Naive thymus-derived CD8-positive, alpha-beta T cell (primary cell): Measurements from ENCODE around the gene RPTOR. TPM values are rescaled to one million over a fixed set of nuclear protein-coding genes. Genes with fewer than 3 reads are reported as not detected.

Experiments used
- ATAC-seq, 2 donors: fragments of 150-1000 bp; cut with Tn5 transposase in 1 of 2; sonication (Bioruptor Pico), chemical (Tn5 transposase) in 1 of 2; 1 replicate in 1 of 2; 2 replicates in 1 of 2; pipeline ENCODE4 v1.10.0; 2021; ENCODE audit warnings: mild to moderate bottlenecking in 2 of 2, moderate library complexity in 2 of 2
- POLR2A ChIA-PET: fragments of 350-600 bp; sonication (Branson Sonifier 250); formaldehyde crosslinking; loops from one replicate; lab custom pipeline; 2021; ENCODE audit warnings: antibody characterized with exemption; lab: Charles Lee
- DNase-seq, 10 donors: peaks; one replicate each; pipeline versions ENCODE4 v3.0.0 to v3.0.0-alpha.2; 2020 to 2022
- H3K27ac Mint-ChIP-seq, 10 donors: one replicate each; pipeline ENCODE4 v1.8.0; 2020 to 2022; ENCODE audit warnings: mild to moderate bottlenecking in 10 of 10, mixed read lengths in 10 of 10, moderate library complexity in 4 of 10, inconsistent platforms in 1 of 10
- H3K27me3 Mint-ChIP-seq, 5 donors: one replicate each; pipeline ENCODE4 v1.8.0; 2021 to 2022; ENCODE audit warnings: mixed read lengths in 5 of 5
- H3K36me3 Mint-ChIP-seq, 3 donors: one replicate each; pipeline ENCODE4 v1.8.0; 2020 to 2022; ENCODE audit warnings: mixed read lengths in 3 of 3, mild to moderate bottlenecking in 2 of 3, inconsistent platforms in 1 of 3
- H3K4me1 Mint-ChIP-seq, 4 donors: one replicate each; pipeline ENCODE4 v1.8.0; 2021 to 2022; ENCODE audit warnings: mixed read lengths in 4 of 4
- H3K4me3 Mint-ChIP-seq, 10 donors: one replicate each; pipeline ENCODE4 v1.8.0; 2020 to 2022; ENCODE audit warnings: mild to moderate bottlenecking in 10 of 10, mixed read lengths in 10 of 10, moderate library complexity in 6 of 10, inconsistent platforms in 1 of 10
- H3K9me3 Mint-ChIP-seq, 9 donors: one replicate each; pipeline ENCODE4 v1.8.0; 2020 to 2022; ENCODE audit warnings: mixed read lengths in 9 of 9, mild to moderate bottlenecking in 3 of 9, inconsistent platforms in 1 of 9, moderate library complexity in 1 of 9
- polyA plus RNA-seq, 3 donors: library from polyadenylated mRNA; unstranded; fragments of 300-500 nt; fragmentation: Illumina TruSeq; gene quantifications; one replicate each; pipeline ENCODE4 v1.2.3, GENCODE V29; 2021
- total RNA-seq, 8 experiments: library from RNA in 2 of 8; stranded (reverse) in 2 of 8; gene quantifications; one replicate each; pipeline ENCODE4 v1.2.3 and lab custom pipeline; 2021 to 2026

RPTOR gene
- total and polyA plus RNA-seq, 5 experiments from 2014 or later, result 5.3 to 53.9 (median 10.2) TPM

DNA sequence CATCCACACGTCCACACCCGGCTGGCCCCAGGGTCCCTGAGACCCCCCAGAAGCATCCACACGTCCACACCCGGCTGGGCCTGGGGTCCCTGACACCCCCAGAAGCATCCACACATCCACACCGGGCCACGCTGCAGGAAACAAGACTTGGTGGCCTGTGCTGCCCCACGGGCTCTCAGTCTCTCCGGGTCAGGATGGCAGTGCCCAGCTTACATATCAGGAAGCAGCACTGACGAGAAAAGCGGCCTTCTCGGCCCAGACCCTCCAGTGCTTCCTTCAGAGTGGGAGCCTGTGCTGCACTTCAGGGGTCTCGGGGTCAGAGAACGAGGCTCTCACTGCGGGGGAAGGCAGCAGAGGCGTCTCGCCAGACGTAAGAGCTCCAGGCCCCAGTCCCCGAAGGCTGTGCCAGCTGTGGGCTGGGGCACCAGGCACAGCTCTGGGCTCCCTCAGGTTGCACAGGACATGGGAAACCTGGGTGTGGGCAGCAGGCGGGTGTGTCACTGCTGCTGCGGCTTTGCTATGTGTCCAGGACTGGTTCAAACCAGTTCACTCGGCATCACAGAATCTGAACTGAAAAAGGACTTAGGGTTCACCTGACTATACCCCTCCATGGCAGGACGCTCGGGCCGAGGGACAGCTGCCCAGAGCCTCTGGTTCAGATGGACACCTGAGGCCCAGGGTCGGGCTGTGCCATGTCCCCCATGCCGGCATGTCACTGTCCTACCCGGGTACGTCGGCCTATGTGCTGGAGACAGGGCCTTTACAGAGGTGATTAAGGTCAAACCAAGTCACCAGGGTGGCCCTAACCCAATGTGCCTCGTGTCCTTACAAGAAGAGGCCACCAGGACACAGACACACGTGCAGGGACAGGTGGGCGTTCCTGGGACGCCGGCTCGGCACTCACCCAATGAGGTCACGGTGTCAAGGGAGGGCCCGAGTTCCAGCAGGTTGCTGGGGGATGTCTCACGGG, 406.8 kb downstream of the RPTOR start:
- peaks cover 0 to 18% (median 1%) of the 10 kb centered on the region in 4 donors for H3K4me1 Mint-ChIP-seq
- H3K36me3 Mint-ChIP-seq, result peaks cover 4 to 41% (median 24%) of the 10 kb centered on the region in 3 donors
- no peak overlapping the region for H3K27ac Mint-ChIP-seq
- no peaks in the 10 kb centered on the region for H3K9me3 Mint-ChIP-seq
- no peak overlapping the region for H3K4me3 Mint-ChIP-seq
- no peaks in the 10 kb centered on the region for H3K27me3 Mint-ChIP-seq
- DNase-seq, result peak in 1 of 10 donors; percentile 49
- no peak for ATAC-seq
- POLR2A ChIA-PET, result no interaction called here

DNA sequence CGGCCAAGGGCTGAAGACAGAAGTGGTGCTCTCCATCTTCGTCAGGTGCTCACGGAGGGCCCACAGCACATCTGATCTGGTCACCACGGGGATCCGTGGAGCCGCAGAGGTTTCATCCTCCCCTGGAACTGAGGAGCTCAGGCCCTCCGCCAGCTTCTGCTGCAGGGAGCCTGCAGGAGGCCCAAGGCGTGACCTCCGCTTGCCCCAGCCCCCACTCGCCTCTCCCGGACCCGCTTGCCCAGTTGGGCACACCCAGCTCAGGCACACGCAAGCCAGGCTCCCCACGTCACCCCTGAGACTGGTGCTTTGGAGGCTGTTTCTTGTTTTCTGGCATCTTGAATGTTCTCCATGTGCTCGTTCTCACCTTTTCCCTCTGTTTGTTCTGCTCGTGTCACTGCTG, 407.7 kb downstream of the RPTOR start:
- POLR2A ChIA-PET, result no interaction called here
- H3K36me3 Mint-ChIP-seq, result peaks cover 0 to 33% (median 15%) of the 10 kb centered on the region in 3 donors
- DNase-seq (peak in 1 of 10 donors; percentile 34), ATAC-seq (no peak)
- peak overlapping the region in 1 of 10 donors; percentile 55 for H3K27ac Mint-ChIP-seq
- no peak overlapping the region for H3K4me3 Mint-ChIP-seq
- no peaks in the 10 kb centered on the region for H3K9me3 Mint-ChIP-seq
- no peaks in the 10 kb centered on the region for H3K27me3 Mint-ChIP-seq
- H3K4me1 Mint-ChIP-seq, result peaks cover 0 to 17% (median 1%) of the 10 kb centered on the region in 4 donors

DNA sequence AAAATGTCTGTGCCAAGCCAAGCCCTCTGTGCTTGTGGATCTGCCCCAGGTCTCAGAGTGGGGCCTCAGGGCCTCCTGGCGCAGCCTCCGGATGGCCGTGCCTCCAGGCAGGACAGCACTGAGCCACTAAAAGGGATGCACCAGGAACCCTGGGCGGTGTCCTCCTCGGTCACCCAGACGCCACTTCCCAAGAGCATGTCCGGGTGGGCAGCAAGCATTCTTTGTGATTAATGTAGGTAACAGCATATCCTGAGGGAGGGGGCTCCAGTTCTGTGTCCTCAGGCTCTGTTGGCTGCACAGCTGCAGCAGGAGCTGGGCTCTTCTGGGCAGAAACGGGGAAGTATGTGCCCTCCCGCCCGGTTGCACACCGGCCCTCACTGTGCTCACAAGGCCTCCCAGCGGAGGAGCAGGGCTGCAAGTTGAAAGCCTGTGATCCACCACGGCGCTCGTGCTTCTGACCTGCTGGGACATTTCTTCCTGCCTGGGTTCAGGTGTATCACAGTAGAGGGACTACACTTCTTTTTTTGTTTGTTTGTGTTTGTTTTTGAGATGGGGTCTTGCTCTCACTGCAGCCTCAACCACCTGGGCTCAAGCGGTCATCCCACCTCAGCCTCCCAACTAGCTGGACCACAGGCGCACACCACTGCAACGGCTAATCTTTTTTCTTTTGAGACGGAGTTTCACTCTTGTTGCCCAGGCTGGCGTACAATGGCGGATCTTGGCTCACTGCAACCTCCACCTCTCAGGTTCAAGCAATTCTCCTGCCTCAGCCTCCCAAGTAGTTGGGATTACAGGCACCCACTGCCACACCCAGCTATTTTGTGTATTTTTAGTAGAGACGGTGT, 409.1 kb downstream of the RPTOR start:
- Mint-ChIP-seq H3K9me3 (no peaks in the 10 kb centered on the region), H3K36me3 (peaks cover 0 to 31% (median 13%) of the 10 kb centered on the region in 3 donors), H3K4me1 (peaks cover 0 to 17% (median 1%) of the 10 kb centered on the region in 4 donors), H3K4me3 (no peak overlapping the region), H3K27me3 (no peaks in the 10 kb centered on the region), H3K27ac (peak overlapping the region in 2 of 10 donors; percentile 34 to 55)
- POLR2A ChIA-PET, result no interaction called here
- no peak for ATAC-seq
- peak in 1 of 10 donors; percentile 44 for DNase-seq

GRCh38 chr17:80955078-80955477, 410.4 kb downstream of the RPTOR start:
- DNase-seq (no peak), ATAC-seq (no peak)
- Mint-ChIP-seq H3K36me3 (peaks cover 0 to 29% (median 13%) of the 10 kb centered on the region in 3 donors), H3K27me3 (no peaks in the 10 kb centered on the region), H3K4me3 (no peak overlapping the region), H3K4me1 (peaks cover 0 to 17% (median 1%) of the 10 kb centered on the region in 4 donors), H3K9me3 (no peaks in the 10 kb centered on the region), H3K27ac (peak overlapping the region in 2 of 10 donors; percentile 19 to 38)
- POLR2A ChIA-PET, result no interaction called here

GRCh38 chr17:80955671-80956280, 411.1 kb downstream of the RPTOR start:
- Mint-ChIP-seq H3K27ac (peak overlapping the region in 3 of 10 donors; percentile 18 to 38 (median 31)), H3K9me3 (no peaks in the 10 kb centered on the region), H3K4me1 (peaks cover 0 to 17% (median under 1%) of the 10 kb centered on the region in 4 donors), H3K27me3 (no peaks in the 10 kb centered on the region), H3K36me3 (peaks cover 0 to 25% (median 10%) of the 10 kb centered on the region in 3 donors), H3K4me3 (peak overlapping the region in 1 of 10 donors; percentile 52)
- peak in 1 of 10 donors; percentile 23 for DNase-seq
- ATAC-seq, result no peak
- POLR2A ChIA-PET, result no interaction called here

DNA sequence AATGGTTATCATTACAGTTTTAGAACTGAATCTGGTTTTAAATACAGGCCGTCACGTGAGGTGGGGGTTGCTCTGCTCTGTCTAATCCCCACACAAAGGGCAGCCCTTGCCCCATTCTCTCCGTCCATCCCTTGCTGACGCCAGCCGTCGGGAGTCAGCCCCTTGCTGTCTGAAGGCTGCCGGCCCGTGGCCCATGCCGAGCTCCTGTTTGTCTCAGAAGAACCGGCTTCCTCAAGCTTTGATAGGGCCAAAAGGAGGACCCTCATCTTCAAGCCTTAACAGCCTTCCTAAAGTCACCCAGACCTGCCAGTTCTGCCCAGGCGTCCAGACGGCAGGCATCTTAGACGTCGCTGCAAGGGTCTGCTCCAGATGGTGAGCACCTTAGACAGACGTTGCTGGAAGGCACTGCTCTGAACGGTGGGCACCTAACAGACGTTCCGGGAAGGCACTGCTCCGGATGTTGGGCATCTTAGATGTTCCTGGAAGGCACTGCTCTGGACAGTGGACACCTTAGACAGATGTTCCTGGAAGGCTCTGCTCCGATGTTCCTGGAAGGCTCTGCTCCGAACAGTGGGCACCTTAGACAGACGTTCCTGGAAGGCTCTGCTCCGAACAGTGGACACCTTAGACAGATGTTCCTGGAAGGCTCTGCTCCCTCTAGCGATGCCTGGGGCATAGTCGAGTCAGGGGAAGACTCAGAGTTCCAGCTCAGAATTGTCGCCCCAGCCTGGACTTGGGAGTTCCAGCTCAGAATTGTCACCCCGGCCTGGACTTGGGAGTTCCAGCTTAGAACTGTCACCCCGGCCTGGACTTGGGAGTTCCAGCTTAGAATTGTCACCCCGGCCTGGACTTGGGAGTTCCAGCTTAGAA, 411.9 kb downstream of the RPTOR start:
- Mint-ChIP-seq H3K4me3 (no peak overlapping the region), H3K27ac (peak overlapping the region in 3 of 10 donors; percentile 31 to 48 (median 38)), H3K27me3 (no peaks in the 10 kb centered on the region), H3K4me1 (peaks cover 0 to 17% (median under 1%) of the 10 kb centered on the region in 4 donors), H3K36me3 (peaks cover 0 to 25% (median 10%) of the 10 kb centered on the region in 3 donors), H3K9me3 (no peaks in the 10 kb centered on the region)
- POLR2A ChIA-PET, result no interaction called here
- DNase-seq (no peak), ATAC-seq (no peak)

DNA sequence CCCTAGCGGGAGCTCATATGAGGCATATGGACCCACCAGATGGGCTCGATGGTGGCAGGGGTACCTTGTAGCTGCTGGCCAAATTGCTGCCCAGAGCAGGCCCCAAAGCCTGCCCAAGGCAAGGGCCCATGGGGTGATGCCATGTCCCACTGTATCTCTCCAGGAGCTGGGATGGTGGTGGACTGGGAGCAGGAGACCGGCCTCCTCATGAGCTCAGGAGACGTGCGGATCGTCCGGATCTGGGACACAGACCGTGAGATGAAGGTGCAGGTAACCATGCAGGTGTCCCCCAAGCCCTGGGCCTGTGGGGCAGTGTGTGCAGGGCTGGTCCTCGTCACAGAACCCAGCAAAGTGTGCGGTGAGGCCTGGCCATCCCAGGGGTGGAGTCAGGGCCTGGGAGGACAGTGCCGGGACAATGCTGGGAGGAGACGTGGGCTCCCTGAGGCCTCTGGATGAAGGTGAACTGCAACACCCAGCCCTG, 412.9 kb downstream of the RPTOR start:
- ATAC-seq (no peak), DNase-seq (no peak)
- no peaks in the 10 kb centered on the region for H3K27me3 Mint-ChIP-seq
- POLR2A ChIA-PET, result no interaction called here
- no peak overlapping the region for H3K4me3 Mint-ChIP-seq
- peaks cover 0 to 23% (median 10%) of the 10 kb centered on the region in 3 donors for H3K36me3 Mint-ChIP-seq
- no peaks in the 10 kb centered on the region for H3K9me3 Mint-ChIP-seq
- peaks cover 0 to 17% (median under 1%) of the 10 kb centered on the region in 4 donors for H3K4me1 Mint-ChIP-seq
- no peak overlapping the region for H3K27ac Mint-ChIP-seq

DNA sequence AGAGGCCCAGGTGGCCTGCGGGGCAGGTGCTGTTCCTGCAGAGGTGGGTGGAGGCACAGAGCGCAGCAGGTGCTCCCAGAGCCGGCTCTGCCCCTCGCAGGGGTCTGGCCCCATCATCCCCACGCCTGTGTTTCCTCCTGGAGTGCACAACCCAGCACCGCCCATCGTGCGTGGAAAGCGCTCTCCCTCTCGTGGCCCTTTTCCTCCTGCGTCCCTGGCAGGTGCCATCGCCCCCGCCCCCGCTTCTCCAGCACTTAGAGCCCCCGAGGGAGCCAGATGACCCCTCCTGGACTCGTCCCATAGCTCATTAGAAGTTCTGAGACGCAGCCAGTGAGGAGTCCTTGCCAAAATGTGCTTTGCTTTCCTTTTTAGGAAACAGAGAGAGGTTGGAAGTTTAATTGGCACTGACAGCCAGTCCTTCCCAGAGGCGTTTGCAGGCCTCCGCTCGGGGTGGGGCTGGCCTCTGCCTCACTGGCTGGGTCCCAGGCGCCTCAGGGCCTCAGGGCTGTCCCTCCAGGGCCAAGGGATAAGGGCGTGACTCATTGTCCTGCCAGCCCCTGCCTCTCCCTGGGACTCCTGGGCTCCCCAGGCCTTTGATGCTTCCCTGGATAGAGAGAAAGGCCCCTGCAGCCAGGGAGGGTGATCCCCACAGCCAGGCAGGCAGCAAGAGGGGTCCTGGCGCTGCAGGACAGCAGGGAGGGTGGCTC, 414.8 kb downstream of the RPTOR start:
- Mint-ChIP-seq H3K36me3 (peaks cover 0 to 23% (median 11%) of the 10 kb centered on the region in 3 donors), H3K27ac (no peak overlapping the region), H3K27me3 (no peaks in the 10 kb centered on the region), H3K9me3 (no peaks in the 10 kb centered on the region), H3K4me1 (peaks cover 0 to 12% (median under 1%) of the 10 kb centered on the region in 4 donors), H3K4me3 (no peak overlapping the region)
- no peak for ATAC-seq
- POLR2A ChIA-PET, result no interaction called here
- no peak for DNase-seq

- Mint-ChIP-seq H3K4me3 (no peak overlapping the region), H3K27me3 (no peaks in the 10 kb centered on the region), H3K27ac (peak overlapping the region in 1 of 10 donors; percentile 53), H3K9me3 (no peaks in the 10 kb centered on the region), H3K36me3 (peaks cover 0 to 20% (median 4%) of the 10 kb centered on the region in 3 donors), H3K4me1 (peaks cover 0 to 8% (median under 1%) of the 10 kb centered on the region in 4 donors)
- POLR2A ChIA-PET, result no interaction called here
- DNase-seq, result no peak
- ATAC-seq, result no peak
These were observed 415.6 kb downstream of the RPTOR start for GRCh38 chr17:80960037-80960796.

- ATAC-seq (no peak), DNase-seq (no peak)
- Mint-ChIP-seq H3K4me1 (peaks cover 0 to 2% (median under 1%) of the 10 kb centered on the region in 4 donors), H3K36me3 (peaks cover 0 to 22% (median 3%) of the 10 kb centered on the region in 3 donors), H3K27ac (peak overlapping the region in 1 of 10 donors; percentile 53), H3K4me3 (no peak overlapping the region), H3K9me3 (no peaks in the 10 kb centered on the region), H3K27me3 (no peaks in the 10 kb centered on the region)
- POLR2A ChIA-PET, result interaction anchor here (1.1 kb wide), 1 partner anchor 57 kb away, joined by 3 read pairs; no protein-coding TSS in a partner anchor
These were observed 416.3 kb downstream of the RPTOR start for GRCh38 chr17:80960797-80961452.
